ENCODE measurements around the gene ICAM5. TPM values are rescaled to one million over a fixed set of nuclear protein-coding genes. Genes with fewer than 3 reads are reported as not detected.

Gene ICAM5, protein sequence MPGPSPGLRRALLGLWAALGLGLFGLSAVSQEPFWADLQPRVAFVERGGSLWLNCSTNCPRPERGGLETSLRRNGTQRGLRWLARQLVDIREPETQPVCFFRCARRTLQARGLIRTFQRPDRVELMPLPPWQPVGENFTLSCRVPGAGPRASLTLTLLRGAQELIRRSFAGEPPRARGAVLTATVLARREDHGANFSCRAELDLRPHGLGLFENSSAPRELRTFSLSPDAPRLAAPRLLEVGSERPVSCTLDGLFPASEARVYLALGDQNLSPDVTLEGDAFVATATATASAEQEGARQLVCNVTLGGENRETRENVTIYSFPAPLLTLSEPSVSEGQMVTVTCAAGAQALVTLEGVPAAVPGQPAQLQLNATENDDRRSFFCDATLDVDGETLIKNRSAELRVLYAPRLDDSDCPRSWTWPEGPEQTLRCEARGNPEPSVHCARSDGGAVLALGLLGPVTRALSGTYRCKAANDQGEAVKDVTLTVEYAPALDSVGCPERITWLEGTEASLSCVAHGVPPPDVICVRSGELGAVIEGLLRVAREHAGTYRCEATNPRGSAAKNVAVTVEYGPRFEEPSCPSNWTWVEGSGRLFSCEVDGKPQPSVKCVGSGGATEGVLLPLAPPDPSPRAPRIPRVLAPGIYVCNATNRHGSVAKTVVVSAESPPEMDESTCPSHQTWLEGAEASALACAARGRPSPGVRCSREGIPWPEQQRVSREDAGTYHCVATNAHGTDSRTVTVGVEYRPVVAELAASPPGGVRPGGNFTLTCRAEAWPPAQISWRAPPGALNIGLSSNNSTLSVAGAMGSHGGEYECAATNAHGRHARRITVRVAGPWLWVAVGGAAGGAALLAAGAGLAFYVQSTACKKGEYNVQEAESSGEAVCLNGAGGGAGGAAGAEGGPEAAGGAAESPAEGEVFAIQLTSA
- 14.9 and 15.8 TPM in 2 replicates for total RNA-seq (2013; cell fraction: nucleolus; rRNA removed)
- total RNA-seq (2014; rRNA removed) (0.76 and 1.3 TPM in 2 replicates), total RNA-seq (2014; rRNA removed; fragmentation: Illumina TruSeq; extraction: Trizol) (0.36 and 0.55 TPM in 2 replicates), total RNA-seq (2021) (3.0 and 4.6 TPM in 2 replicates), polyA plus RNA-seq (2011; rRNA removed) (1.4 and 3.5 TPM in 2 replicates), polyA plus RNA-seq (2014; fragmentation: Illumina TruSeq; extraction: Trizol) (0.48 TPM in 1 of 2 replicates, not detected in the other), polyA plus RNA-seq (2014; fragmentation: Nextera tagmentation; extraction: Ambion mirVana) (not detected), polyA plus RNA-seq (2014; rRNA removed) (3.2 and 4.6 TPM in 2 replicates), polyA plus RNA-seq (2016; fragmentation: Nextera tagmentation; extraction: Ambion mirVana) (under 1 TPM; 0.14 to 0.59 TPM), polyA minus RNA-seq (2011; rRNA and poly(A)+ RNA removed) (0.66 and 3.7 TPM in 2 replicates), Bru-seq, nascent RNA (percentile 43 among the genes with signal in this experiment), BruChase-seq, experiment 1, labeled RNA remaining after a 6-hour chase (percentile 51 among the genes with signal in this experiment), BruChase-seq, experiment 2, labeled RNA remaining after a 2-hour chase (percentile 48 among the genes with signal in this experiment)
- polyA plus RNA-seq (2011; ENCODE audit: low read depth): 1.1 TPM
- polyA plus RNA-seq (2011; cell fraction: cytosol; rRNA removed): 4.9 and 7.8 TPM in 2 replicates
- polyA plus RNA-seq (2011; cell fraction: nucleus; rRNA removed): 154 and 163 TPM in 2 replicates
- 3.8 and 6.4 TPM in 2 replicates for polyA plus RNA-seq (2012)
- 1.0 and 3.1 TPM in 2 replicates for polyA minus RNA-seq (2011; cell fraction: cytosol; rRNA and poly(A)+ RNA removed)
- polyA minus RNA-seq (2011; cell fraction: nucleus; rRNA and poly(A)+ RNA removed): 8.2 and 13.5 TPM in 2 replicates
- long read RNA-seq, experiment 1: 0 reads
- long read RNA-seq, experiment 2: 0 reads

DNA sequence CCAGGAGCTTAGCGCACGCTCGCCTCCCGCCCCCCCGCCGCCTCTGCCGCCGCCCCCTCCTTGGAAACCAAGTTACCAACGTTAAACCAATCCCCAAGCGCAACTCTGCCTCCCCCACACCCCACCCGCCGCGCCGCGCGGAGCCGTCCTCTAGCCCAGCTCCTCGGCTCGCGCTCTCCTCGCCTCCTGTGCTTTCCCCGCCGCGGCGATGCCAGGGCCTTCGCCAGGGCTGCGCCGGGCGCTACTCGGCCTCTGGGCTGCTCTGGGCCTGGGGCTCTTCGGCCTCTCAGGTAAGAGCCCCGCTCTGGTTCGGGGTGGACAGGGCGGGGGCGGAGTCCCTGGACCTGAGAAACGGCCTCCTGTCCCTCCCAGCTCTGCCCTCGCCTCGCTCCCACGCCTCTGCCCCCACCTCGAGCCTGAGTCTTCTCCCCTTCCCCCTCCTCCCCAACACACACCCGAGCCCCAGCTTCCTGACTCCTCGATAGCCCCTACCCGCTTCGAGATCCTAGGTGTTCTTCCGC lies at the start of gene ICAM5:
Gene ICAM5 (plus strand): TSS at position 117 of the 521 bp plus-strand sequence. CDS start 92 bp downstream, at position 209.
- H3K4me2 ChIP-seq (ENCODE audit: control insufficient read depth, insufficient read depth): peak within 1 kb of the TSS; percentile 98
- ChIA-PET POLR2A (interaction anchor here (0.5 to 5.5 kb wide), 19 partner anchors 9 to 369 kb away, joined by 3 to 69 read pairs (median 6); partner anchors contain the start of genes CDC37, CDKN2D, FDX2 and ICAM1), SMC1A (ENCODE audit: uncharacterized antibody, unreplicated experiment) (interaction anchor here (0.6 to 2.2 kb wide), 16 partner anchors 9 to 99 kb away, joined by 3 to 27 read pairs (median 4); partner anchors contain the start of genes ICAM1 and TYK2), CTCF (interaction anchor here (0.6 to 5.9 kb wide), 15 partner anchors 9 to 279 kb away, joined by 3 to 72 read pairs (median 4); partner anchors contain the start of gene ICAM1), RAD21 (ENCODE audit: unreplicated experiment) (interaction anchor here (0.7 to 5.4 kb wide), 17 partner anchors 9 to 193 kb away, joined by 3 to 119 read pairs (median 4); partner anchors contain the start of genes ICAM1, MRPL4, RAVER1 and TYK2)
- under 1% methylated on average over 27 of the region's 45 CpGs for WGBS (ENCODE audit: insufficient coverage, insufficient replicate concordance, low lambda C conversion rate, missing lambda C conversion rate)
- H3K27me3 ChIP-seq (replicated peaks in 1 of 2; ENCODE audit: control insufficient read depth in 2 of 2, insufficient read depth in 2 of 2, low read length in 1 of 2): peaks cover 3 to 16% of the 10 kb centered on the region in 2 experiments
- peak within 1 kb of the TSS; percentile 49; the same call in 1 of the 2 replicates for H3K9ac ChIP-seq (ENCODE audit: control insufficient read depth, insufficient read depth, low read length)
- H3K4me1 ChIP-seq (ENCODE audit: control insufficient read depth, insufficient read depth, low read length): peaks cover 65% of the 10 kb centered on the region
- no peak for DNase-seq (ENCODE audit: low read depth, low spot score)
- H3K79me2 ChIP-seq (ENCODE audit: control insufficient read depth, insufficient read depth, low read length): no peaks in the 10 kb centered on the region
- ATAC-seq: peak; percentile 5; the same call in 2 of the 3 replicates
- FAIRE-seq: no peak
- peak within 1 kb of the TSS; percentile 24; the same call in 1 of the 2 replicates for H3K27ac ChIP-seq (ENCODE audit: control insufficient read depth, insufficient read depth)
- intact Hi-C loops (cut with micrococcal nuclease; ENCODE audit: unreplicated experiment) (no loop called here), in situ Hi-C loops (cut with MboI) (no loop called here)
- no peaks in the 10 kb centered on the region; the same call in 2 of the 3 replicates for H3K9me3 ChIP-seq (replicated peaks; ENCODE audit: control insufficient read depth, insufficient read depth, low read length)
- H3K36me3 ChIP-seq (ENCODE audit: control insufficient read depth in 2 of 2, insufficient read depth in 2 of 2, low read length in 1 of 2): peaks cover 9 to 13% of the 10 kb centered on the region in 2 experiments; a peak in 3 of 4 replicates
- peak within 1 kb of the TSS; percentile 77 for H3K4me3 ChIP-seq
- no TSS peak for BruUV-seq (replicated peaks)
- H4K20me1 ChIP-seq (ENCODE audit: control insufficient read depth, insufficient read depth): peaks cover 9% of the 10 kb centered on the region; the same call in 1 of the 2 replicates
- H2AFZ ChIP-seq (ENCODE audit: control insufficient read depth, low read depth, low read length): peak within 1 kb of the TSS; percentile 94
- TF ChIP-seq ASH2L (IDR thresholded peaks at IDR 0.05; ENCODE audit: borderline replicate concordance, low read depth) (no peak), GATAD2B (conservative IDR thresholded peaks at IDR 0.05; ENCODE audit: low read depth) (0 out of 2 replicates have a peak, but pooled peaks have one; percentile 32), EGR1 (IDR thresholded peaks at IDR 0.05; ENCODE audit: borderline replicate concordance in 1 of 2, low read depth in 2 of 2, low read length in 2 of 2) (0 out of 3 replicates have a peak, but pooled peaks of 1 of the 2 experiments have one; percentile 5)

Data from GM12878 (cell line).